ENCODE measurements around the gene TBC1D2B.
"Not testable (repeated sequence)": the region's sequence is repeated elsewhere in the genome, so short reads cannot be mapped to it uniquely, and the experiment has no call there.

The TBC1D2B gene

GRCh38 chr15:77984446-77984861 lies 93.1 kb downstream of the TBC1D2B start:
- peaks cover 7% of the 10 kb centered on the region for H3K27me3 Mint-ChIP-seq
- no peaks in the 10 kb centered on the region for H3K4me1 Mint-ChIP-seq
- H3K4me3 Mint-ChIP-seq = no peak overlapping the region
- DNase-seq (no peak), ATAC-seq (no peak)
- no peaks in the 10 kb centered on the region for H3K36me3 Mint-ChIP-seq (ENCODE audit: low read depth)
- no peak overlapping the region for H3K27ac Mint-ChIP-seq
- no peaks in the 10 kb centered on the region for H3K9me3 Mint-ChIP-seq

- Mint-ChIP-seq H3K36me3 (ENCODE audit: low read depth) (no peaks in the 10 kb centered on the region), H3K4me3 (no peak overlapping the region), H3K9me3 (no peaks in the 10 kb centered on the region), H3K4me1 (no peaks in the 10 kb centered on the region), H3K27me3 (peaks cover 7% of the 10 kb centered on the region), H3K27ac (no peak overlapping the region)
- ATAC-seq (no peak), DNase-seq (no peak)
Measured at GRCh38 chr15:77983708-77984445, 93.6 kb downstream of the TBC1D2B start.

GRCh38 chr15:77983091-77983707 lies 94.3 kb downstream of the TBC1D2B start:
- Mint-ChIP-seq H3K36me3 (ENCODE audit: low read depth) (no peaks in the 10 kb centered on the region), H3K27ac (no peak overlapping the region), H3K4me3 (no peak overlapping the region), H3K9me3 (no peaks in the 10 kb centered on the region), H3K27me3 (peaks cover 7% of the 10 kb centered on the region), H3K4me1 (no peaks in the 10 kb centered on the region)
- ATAC-seq = no peak
- DNase-seq = no peak

- no peaks in the 10 kb centered on the region for H3K36me3 Mint-ChIP-seq (ENCODE audit: low read depth)
Measured at GRCh38 chr15:77982127-77982490, 95.4 kb downstream of the TBC1D2B start.

GRCh38 chr15:77981281-77982126 lies 96.0 kb downstream of the TBC1D2B start:
- Mint-ChIP-seq H3K4me1 (no peaks in the 10 kb centered on the region), H3K9me3 (no peaks in the 10 kb centered on the region), H3K27ac (no peak overlapping the region), H3K36me3 (ENCODE audit: low read depth) (no peaks in the 10 kb centered on the region), H3K27me3 (peaks cover 7% of the 10 kb centered on the region), H3K4me3 (no peak overlapping the region)
- ATAC-seq (no peak), DNase-seq (no peak)

More at GRCh38 chr15:77982127-77982490, 95.4 kb downstream of the TBC1D2B start:
- Mint-ChIP-seq H3K4me1 (no peaks in the 10 kb centered on the region), H3K9me3 (no peaks in the 10 kb centered on the region), H3K27me3 (peaks cover 7% of the 10 kb centered on the region), H3K27ac (no peak overlapping the region), H3K4me3 (no peak overlapping the region)
- DNase-seq = no peak
- ATAC-seq = no peak

- not testable (repeated sequence) for H3K27ac Mint-ChIP-seq; H3K4me1 Mint-ChIP-seq; ATAC-seq; H3K4me3 Mint-ChIP-seq; DNase-seq; H3K9me3 Mint-ChIP-seq; H3K36me3 Mint-ChIP-seq (ENCODE audit: low read depth); H3K27me3 Mint-ChIP-seq
Measured at GRCh38 chr15:77980674-77981073, 96.8 kb downstream of the TBC1D2B start.

- no peaks in the 10 kb centered on the region for H3K9me3 Mint-ChIP-seq
- DNase-seq = no peak
- no peaks in the 10 kb centered on the region for H3K36me3 Mint-ChIP-seq (ENCODE audit: low read depth)
Measured at GRCh38 chr15:77980098-77980497, 97.4 kb downstream of the TBC1D2B start.

GRCh38 chr15:77979157-77979556 lies 98.4 kb downstream of the TBC1D2B start:
- H3K27ac Mint-ChIP-seq; H3K36me3 Mint-ChIP-seq (ENCODE audit: low read depth); DNase-seq; H3K9me3 Mint-ChIP-seq; H3K4me1 Mint-ChIP-seq; H3K4me3 Mint-ChIP-seq; ATAC-seq; H3K27me3 Mint-ChIP-seq: not testable (repeated sequence)

More at GRCh38 chr15:77980098-77980497, 97.4 kb downstream of the TBC1D2B start:
- H3K4me3 Mint-ChIP-seq = no peak overlapping the region
- no peaks in the 10 kb centered on the region for H3K4me1 Mint-ChIP-seq
- peaks cover 7% of the 10 kb centered on the region for H3K27me3 Mint-ChIP-seq
- H3K27ac Mint-ChIP-seq = no peak overlapping the region
- ATAC-seq = no peak

- not testable (repeated sequence) for H3K27me3 Mint-ChIP-seq; H3K36me3 Mint-ChIP-seq (ENCODE audit: low read depth); DNase-seq; H3K4me1 Mint-ChIP-seq; H3K4me3 Mint-ChIP-seq; H3K9me3 Mint-ChIP-seq; H3K27ac Mint-ChIP-seq; ATAC-seq
Measured at GRCh38 chr15:77978759-77979145, 98.8 kb downstream of the TBC1D2B start.

- not testable (repeated sequence) for H3K27ac Mint-ChIP-seq; H3K4me1 Mint-ChIP-seq; ATAC-seq; H3K27me3 Mint-ChIP-seq; H3K9me3 Mint-ChIP-seq; H3K36me3 Mint-ChIP-seq (ENCODE audit: low read depth); H3K4me3 Mint-ChIP-seq; DNase-seq
Measured at GRCh38 chr15:77977903-77978758, 99.4 kb downstream of the TBC1D2B start.

GRCh38 chr15:77976760-77977525 lies 100.6 kb downstream of the TBC1D2B start:
- H3K4me1 Mint-ChIP-seq; ATAC-seq; H3K4me3 Mint-ChIP-seq; H3K27me3 Mint-ChIP-seq; H3K27ac Mint-ChIP-seq; H3K36me3 Mint-ChIP-seq (ENCODE audit: low read depth); H3K9me3 Mint-ChIP-seq; DNase-seq: not testable (repeated sequence)

- DNase-seq; H3K27ac Mint-ChIP-seq; H3K36me3 Mint-ChIP-seq (ENCODE audit: low read depth): not testable (repeated sequence)
Measured at GRCh38 chr15:77976095-77976450, 101.4 kb downstream of the TBC1D2B start.

GRCh38 chr15:77975332-77976094 lies 102.0 kb downstream of the TBC1D2B start:
- no peaks in the 10 kb centered on the region for H3K4me1 Mint-ChIP-seq
- H3K27me3 Mint-ChIP-seq = no peaks in the 10 kb centered on the region
- H3K36me3 Mint-ChIP-seq (ENCODE audit: low read depth) = no peaks in the 10 kb centered on the region
- no peak overlapping the region for H3K4me3 Mint-ChIP-seq
- ATAC-seq (no peak), DNase-seq (no peak)
- H3K9me3 Mint-ChIP-seq = no peaks in the 10 kb centered on the region
- no peak overlapping the region for H3K27ac Mint-ChIP-seq

More at GRCh38 chr15:77976095-77976450, 101.4 kb downstream of the TBC1D2B start:
- not testable (repeated sequence) for H3K4me1 Mint-ChIP-seq, ATAC-seq, H3K27me3 Mint-ChIP-seq, H3K4me3 Mint-ChIP-seq, H3K9me3 Mint-ChIP-seq
